Endodermal cell (in vitro differentiated cells): Measurements from ENCODE around the gene ZNF579. TPM values are rescaled to one million over a fixed set of nuclear protein-coding genes. Genes with fewer than 3 reads are reported as not detected.

Source experiments
- DNase-seq: peaks from one replicate; pipeline ENCODE4 v3.0.0-alpha.2; 2017
- H3K27ac ChIP-seq: 2 replicates; pipeline ENCODE4 v1.5.1; 2013; ENCODE audit warnings: mild to moderate bottlenecking, low read depth, low read length, moderate library complexity
- H3K27me3 ChIP-seq: 2 replicates; pipeline ENCODE4 v1.6.1; 2013; ENCODE audit warnings: mild to moderate bottlenecking, low read length, moderate library complexity; ENCODE audit not compliant: insufficient read depth, control insufficient read depth, poor library complexity, severe bottlenecking
- H3K36me3 ChIP-seq: 2 replicates; pipeline ENCODE4 v1.7.0; 2013; ENCODE audit warnings: mild to moderate bottlenecking, low read length, moderate library complexity; ENCODE audit not compliant: control insufficient read depth, insufficient read depth
- H3K4me1 ChIP-seq: one replicate; pipeline ENCODE4 v1.7.0; 2013; ENCODE audit warnings: low read length; ENCODE audit not compliant: control insufficient read depth, insufficient read depth
- H3K4me3 ChIP-seq: 2 replicates; pipeline ENCODE4 v1.5.1; 2013; ENCODE audit warnings: mild to moderate bottlenecking, low read length, moderate library complexity
- H3K9ac ChIP-seq: 2 replicates; pipeline ENCODE4 v1.6.1; 2013; ENCODE audit warnings: mild to moderate bottlenecking, low read length, moderate library complexity; ENCODE audit not compliant: poor library complexity, severe bottlenecking; ENCODE audit errors: extremely low read depth
- H3K9me3 ChIP-seq: 2 replicates; pipeline ENCODE4 v1.6.1; 2013; ENCODE audit warnings: mild to moderate bottlenecking, low read length, moderate library complexity; ENCODE audit not compliant: control insufficient read depth
- H3K27ac Mint-ChIP-seq: 2 replicates; pipeline ENCODE4 v1.8.0; 2020; ENCODE audit warnings: mixed read lengths
- H3K27me3 Mint-ChIP-seq: 2 replicates; pipeline ENCODE4 v1.8.0; 2021; ENCODE audit warnings: mild to moderate bottlenecking, mixed read lengths; ENCODE audit not compliant: insufficient read depth
- H3K36me3 Mint-ChIP-seq: 2 replicates; pipeline ENCODE4 v1.8.0; 2020; ENCODE audit warnings: low read depth, mixed read lengths
- H3K4me1 Mint-ChIP-seq: 2 replicates; pipeline ENCODE4 v1.8.0; 2020; ENCODE audit warnings: mixed read lengths
- H3K4me3 Mint-ChIP-seq: 2 replicates; pipeline ENCODE4 v1.8.0; 2020; ENCODE audit warnings: mild to moderate bottlenecking, moderate library complexity, mixed read lengths
- H3K9me3 Mint-ChIP-seq: 2 replicates; pipeline ENCODE4 v1.8.0; 2020; ENCODE audit warnings: mild to moderate bottlenecking, mixed read lengths
- CTCF ChIP-seq: fragments of 200-600 bp; sonication (generic); conservative IDR thresholded peaks from 2 replicates; pipeline ENCODE4 v1.5.0; 2021; ENCODE audit warnings: antibody characterized with exemption, mild to moderate bottlenecking
- WGBS, 2 experiments: methylation state at CpG; one replicate each; pipeline versions ENCODE4 v1.1.5 to v1.1.7; 2013; ENCODE audit warnings: missing lambda C conversion rate in 2 of 2, mixed read lengths in 1 of 2; ENCODE audit not compliant: insufficient coverage in 1 of 2, insufficient read length in 1 of 2; 5-methylcytosine and 5-hydroxymethylcytosine counted together
- total RNA-seq, 2 donors: library from RNA; stranded (reverse); fragmentation: NEBNext Ultra II Directional in 1 of 2; extraction: Animal tissue kit (Norgen Biotek cat#: 25700) in 1 of 2; gene quantifications; 2 replicates in 1 of 2; 3 replicates in 1 of 2; pipeline ENCODE4 v1.2.1, GENCODE V29; 2021

The ZNF579 gene
- total RNA-seq, 2 donors from 2014 or later = 27.5 to 30.7 TPM

- H3K9ac ChIP-seq = peak within 1 kb of the TSS; percentile 98
- H3K4me3 ChIP-seq = peak within 1 kb of the TSS; percentile 99
- Mint-ChIP-seq H3K9me3 (peaks cover 4% of the 10 kb centered on the region), H3K27ac (peak within 1 kb of the TSS; percentile 99), H3K27me3 (no peaks in the 10 kb centered on the region), H3K36me3 (peaks cover 29% of the 10 kb centered on the region), H3K4me3 (peak within 1 kb of the TSS; percentile 86), H3K4me1 (peaks cover 6% of the 10 kb centered on the region)
- H3K36me3 ChIP-seq = peaks cover 21% of the 10 kb centered on the region
- H3K9me3 ChIP-seq = no peaks in the 10 kb centered on the region
- no peak for TF ChIP-seq CTCF
- H3K4me1 ChIP-seq = no peaks in the 10 kb centered on the region
- WGBS, 2 experiments = 0% methylated on average over 2 to 76 of the region's 97 CpGs
- H3K27ac ChIP-seq = peak within 1 kb of the TSS; percentile 99
- H3K27me3 ChIP-seq = no peaks in the 10 kb centered on the region
- peak; percentile 94 for DNase-seq
Measured at GRCh38 chr19:55599842-55600661, 19.4 kb upstream of the ZNF579 start, which contains the start of gene ZNF524. TSS of gene ZNF524 (plus strand) at chr19:55600288. CDS start at chr19:55602113, 1,825 bp downstream.

- Mint-ChIP-seq H3K4me3 (peak within 1 kb of the TSS; percentile 86), H3K27me3 (no peaks in the 10 kb centered on the region)
- TF ChIP-seq CTCF = no peak
Measured at GRCh38 chr19:55599468-55599841, 18.8 kb upstream of the ZNF579 start, which contains the start of gene FIZ1. TSS of gene FIZ1 (minus strand) at chr19:55599517. CDS start at chr19:55597865, 1,652 bp downstream.

GRCh38 chr19:55598719-55599467 is 18.2 kb upstream of the ZNF579 start:
- TF ChIP-seq CTCF = no peak
- Histone ChIP-seq H3K4me1 (no peaks in the 10 kb centered on the region), H3K9ac (peak overlapping the region; percentile 98), H3K27me3 (no peaks in the 10 kb centered on the region), H3K4me3 (peak overlapping the region; percentile 99), H3K9me3 (no peaks in the 10 kb centered on the region), H3K27ac (peak overlapping the region; percentile 99), H3K36me3 (peaks cover 25% of the 10 kb centered on the region)
- peak; percentile 99 for DNase-seq
- Mint-ChIP-seq H3K27me3 (no peaks in the 10 kb centered on the region), H3K4me3 (peak overlapping the region; percentile 86), H3K27ac (peak overlapping the region; percentile 99), H3K4me1 (peaks cover 6% of the 10 kb centered on the region), H3K36me3 (peaks cover 37% of the 10 kb centered on the region), H3K9me3 (peaks cover 4% of the 10 kb centered on the region)
- WGBS, 2 experiments = 7 to 19% methylated on average over 9 to 26 of the region's 26 CpGs

More at GRCh38 chr19:55599468-55599841, 18.8 kb upstream of the ZNF579 start, which contains the start of gene FIZ1:
- peaks cover 4% of the 10 kb centered on the region for H3K9me3 Mint-ChIP-seq
- peak; percentile 99 for DNase-seq
- Histone ChIP-seq H3K36me3 (peaks cover 25% of the 10 kb centered on the region), H3K27ac (peak within 1 kb of the TSS; percentile 99), H3K4me1 (no peaks in the 10 kb centered on the region), H3K9ac (peak within 1 kb of the TSS; percentile 98), H3K27me3 (no peaks in the 10 kb centered on the region), H3K9me3 (no peaks in the 10 kb centered on the region), H3K4me3 (peak within 1 kb of the TSS; percentile 99)
- peaks cover 6% of the 10 kb centered on the region for H3K4me1 Mint-ChIP-seq
- 0 to 1% methylated on average over 16 to 23 of the region's 23 CpGs for WGBS, 2 experiments
- H3K27ac Mint-ChIP-seq = peak within 1 kb of the TSS; percentile 99
- peaks cover 34% of the 10 kb centered on the region for H3K36me3 Mint-ChIP-seq
